GM12878 (cell line): ENCODE results near the gene ARHGEF11. TPM values are rescaled to one million over a fixed set of nuclear protein-coding genes. Genes with fewer than 3 reads are reported as not detected.

Source experiments
- ATAC-seq: fragments of 200-7000 bp; cut with Tn5 transposase; 3 replicates; pipeline ENCODE4 v1.9.1; 2020; ENCODE audit warnings: mild to moderate bottlenecking, moderate library complexity
- BruUV-seq: library from RNA; stranded (reverse); fragments of 400-500 nt; replicated peaks from 2 replicates; lab custom pipeline; 2021; lab: Mats Ljungman, UMichigan
- CTCF ChIA-PET: fragments of 300-600 bp; sonication (Branson Sonifier 250); formaldehyde crosslinking; extraction: SDS; loops from one replicate; lab custom pipeline; 2021; ENCODE audit warnings: inconsistent platforms; lab: Yijun Ruan, JAX
- POLR2A ChIA-PET: fragments of 350-600 bp; formaldehyde crosslinking; extraction: SDS; loops from one replicate; lab custom pipeline; 2021; ENCODE audit warnings: inconsistent platforms; lab: Charles Lee
- RAD21 ChIA-PET: fragments of 300-600 bp; sonication (Branson Sonifier 250); formaldehyde crosslinking; loops from one replicate; lab custom pipeline; 2023; ENCODE audit warnings: antibody characterized with exemption; ENCODE audit not compliant: unreplicated experiment; lab: Charles Lee
- SMC1A ChIA-PET: fragments of 300-600 bp; sonication (Branson Sonifier 250); formaldehyde crosslinking; loops from one replicate; lab custom pipeline; 2023; ENCODE audit not compliant: unreplicated experiment, uncharacterized antibody; lab: Charles Lee
- DNase-seq: peaks from one replicate; pipeline ENCODE4 v3.0.0-alpha.2; 2011; ENCODE audit warnings: low read depth, low spot score
- FAIRE-seq: peaks from 3 replicates; lab custom pipeline; 2011; peaks lifted over from hg19 to GRCh38; lab: Jason Lieb, UNC
- H2AFZ ChIP-seq: 2 replicates; pipeline ENCODE4 v1.6.0; 2011; ENCODE audit warnings: low read depth, low read length, control low read depth; ENCODE audit not compliant: control insufficient read depth
- H3K27ac ChIP-seq: 2 replicates; pipeline ENCODE4 v1.5.1; 2011; ENCODE audit warnings: control low read depth; ENCODE audit not compliant: control insufficient read depth, insufficient read depth
- H3K27me3 ChIP-seq, 2 experiments: replicated peaks in 1 of 2; 2 replicates each; pipeline versions ENCODE4 v1.6.0 to v1.6.1; 2011; ENCODE audit warnings: low read length in 1 of 2; ENCODE audit not compliant: control insufficient read depth in 2 of 2, insufficient read depth in 2 of 2
- H3K36me3 ChIP-seq, 2 experiments: 2 replicates each; pipeline ENCODE4 v1.5.1; 2011; ENCODE audit warnings: low read length in 1 of 2; ENCODE audit not compliant: control insufficient read depth in 2 of 2, insufficient read depth in 2 of 2
- H3K4me1 ChIP-seq: 2 replicates; pipeline ENCODE4 v1.6.1; 2011; ENCODE audit warnings: mild to moderate bottlenecking, low read length, moderate library complexity, mixed read lengths; ENCODE audit not compliant: control insufficient read depth, insufficient read depth
- H3K4me2 ChIP-seq: 2 replicates; pipeline ENCODE4 v1.6.0; 2011; ENCODE audit warnings: control low read depth; ENCODE audit not compliant: control insufficient read depth, insufficient read depth
- H3K4me3 ChIP-seq: fragments of 200-600 bp; sonication (generic); 2 replicates; pipeline ENCODE4 v1.5.1; 2016
- H3K79me2 ChIP-seq: 2 replicates; pipeline ENCODE4 v1.6.0; 2011; ENCODE audit warnings: low read length; ENCODE audit not compliant: control insufficient read depth, insufficient read depth
- H3K9ac ChIP-seq: 2 replicates; pipeline ENCODE4 v1.8.0; 2011; ENCODE audit warnings: low read length, control low read depth, mixed read lengths; ENCODE audit not compliant: control insufficient read depth, insufficient read depth
- H3K9me3 ChIP-seq: replicated peaks from 3 replicates; pipeline ENCODE4 v1.5.1; 2011; ENCODE audit warnings: mild to moderate bottlenecking, low read length; ENCODE audit not compliant: control insufficient read depth, insufficient read depth
- H4K20me1 ChIP-seq: 2 replicates; pipeline ENCODE4 v1.6.0; 2011; ENCODE audit not compliant: control insufficient read depth, insufficient read depth
- ATF7 ChIP-seq: fragments of 450-650 bp; IDR thresholded peaks from 2 replicates; pipeline ENCODE4 v1.6.1; 2016; ENCODE audit warnings: low read depth, mild to moderate bottlenecking
- BCL11A ChIP-seq: IDR thresholded peaks from 2 replicates; pipeline ENCODE4 v1.6.1; 2011; ENCODE audit warnings: low read depth, low read length
- CTCF ChIP-seq, 3 experiments: IDR thresholded peaks in 2 of 3; conservative IDR thresholded peaks in 1 of 3; 2 replicates each; pipeline ENCODE4 v1.5.1; 2011; ENCODE audit warnings: low read depth in 3 of 3, low read length in 3 of 3, mild to moderate bottlenecking in 3 of 3, control low read depth in 2 of 3, moderate library complexity in 2 of 3, inconsistent platforms in 1 of 3, mixed read lengths in 1 of 3; ENCODE audit not compliant: control insufficient read depth in 2 of 3, insufficient read depth in 1 of 3; ENCODE audit errors: extremely low read depth in 1 of 3
- ELK1 ChIP-seq: IDR thresholded peaks from 2 replicates; pipeline ENCODE4 v1.6.1; 2012; ENCODE audit warnings: low read depth, low read length, improper control_type of control experiment
- FOXK2 ChIP-seq: fragments of 450-650 bp; IDR thresholded peaks from 2 replicates; pipeline ENCODE4 v1.6.1; 2017; ENCODE audit warnings: mild to moderate bottlenecking, moderate library complexity
- HDAC6 ChIP-seq: fragments of 200-600 bp; sonication (generic); IDR thresholded peaks from one replicate; pipeline ENCODE4 v1.8.0; 2017; ENCODE audit warnings: antibody characterized with exemption; ENCODE audit not compliant: unreplicated experiment
- KAT2A ChIP-seq: conservative IDR thresholded peaks from 2 replicates; pipeline ENCODE4 v1.6.1; 2011; ENCODE audit warnings: low read depth, low read length; ENCODE audit not compliant: control insufficient read depth
- MEF2B ChIP-seq: fragments of 450-650 bp; IDR thresholded peaks from 2 replicates; pipeline ENCODE4 v1.6.1; 2018; ENCODE audit warnings: mild to moderate bottlenecking, moderate library complexity; ENCODE audit not compliant: partially characterized antibody, poor library complexity, severe bottlenecking
- MTA3 ChIP-seq: IDR thresholded peaks from 2 replicates; pipeline ENCODE4 v1.6.1; 2012; ENCODE audit warnings: low read length, inconsistent platforms, borderline replicate concordance
- RELB ChIP-seq: fragments of 450-650 bp; IDR thresholded peaks from 2 replicates; pipeline ENCODE4 v1.6.1; 2017; ENCODE audit warnings: low read depth, mild to moderate bottlenecking, moderate library complexity
- SMAD1 ChIP-seq: fragments of 450-650 bp; IDR thresholded peaks from 2 replicates; pipeline ENCODE4 v1.6.1; 2018; ENCODE audit warnings: mild to moderate bottlenecking, low read depth; ENCODE audit not compliant: partially characterized antibody
- TCF12 ChIP-seq: IDR thresholded peaks from 2 replicates; pipeline ENCODE4 v1.6.1; 2011; ENCODE audit warnings: low read depth, mild to moderate bottlenecking, low read length
- YY1 ChIP-seq: IDR thresholded peaks from 2 replicates; pipeline ENCODE4 v1.6.1; 2011; ENCODE audit warnings: low read depth, mild to moderate bottlenecking, low read length
- WGBS: methylation state at CpG from one replicate; pipeline ENCODE4 v1.1.6; 2016; ENCODE audit warnings: low lambda C conversion rate; ENCODE audit not compliant: insufficient replicate concordance, insufficient coverage; ENCODE audit errors: missing lambda C conversion rate; 5-methylcytosine and 5-hydroxymethylcytosine counted together
- in situ Hi-C: fragments of 300-500 bp; cut with MboI; formaldehyde crosslinking; loops from 9 replicates; pipeline ENCODE4 v1.14.3; 2018; ENCODE audit warnings: mixed read lengths
- intact Hi-C: fragments of 100-400 bp; cut with micrococcal nuclease; formaldehyde crosslinking; loops from one replicate; pipeline ENCODE4 v1.14.2; 2022; ENCODE audit not compliant: unreplicated experiment
- polyA plus RNA-seq, 11 experiments: library from polyadenylated mRNA; depleted of rRNA in 4 of 11; unstranded in 6 of 11; stranded (reverse) in 5 of 11; fragments of >200 nt; fragmentation: Nextera tagmentation in 4 of 11; fragmentation: Illumina TruSeq in 1 of 11; extraction: Ambion mirVana in 4 of 11; extraction: Trizol in 1 of 11; gene quantifications; 1 replicate in 1 of 11; 2 replicates in 10 of 11; pipeline versions ENCODE4 v1.2.1 to v1.2.3, GENCODE V29; 2011 to 2016; ENCODE audit warnings: inconsistent platforms in 2 of 11, missing spikeins in 2 of 11, low read depth in 1 of 11
- total RNA-seq, 4 experiments: library from RNA; depleted of rRNA in 3 of 4; stranded (reverse); fragments of >200 nt in 3 of 4; fragmentation: Illumina TruSeq in 1 of 4; extraction: Trizol in 1 of 4; gene quantifications; 2 replicates each; pipeline versions ENCODE4 v1.2.1 to v1.2.3, GENCODE V29; 2013 to 2021
- TF ChIP-seq, protein P1 (sequence below): fragments of 450-650 bp; IDR thresholded peaks from 2 replicates; pipeline ENCODE4 v1.6.1; 2016; ENCODE audit warnings: mild to moderate bottlenecking

Gene ARHGEF11
- total and polyA plus RNA-seq, 10 of the 15 experiments (the other 5 are each of a cell fraction or from before 2014, with no cell fraction given), result 0.05 to 12.7 (median 1.8) TPM

- Histone ChIP-seq H3K4me3 (no peak overlapping the region), H3K79me2 (no peaks in the 10 kb centered on the region; the same call in 1 of the 2 replicates), H3K27ac (no peak overlapping the region), H4K20me1 (no peaks in the 10 kb centered on the region; the same call in 1 of the 2 replicates), H3K4me1 (no peaks in the 10 kb centered on the region), H3K9me3 (no peaks in the 10 kb centered on the region), H3K36me3 (no peaks in the 10 kb centered on the region), H2AFZ (no peak overlapping the region), H3K9ac (no peak overlapping the region), H3K27me3 (no peaks in the 10 kb centered on the region), H3K4me2 (no peak overlapping the region)
- FAIRE-seq, result no peak
- ChIA-PET CTCF (interaction anchor here (1.9 kb wide), 1 partner anchor 66 kb away, joined by 7 read pairs; no protein-coding TSS in a partner anchor), RAD21 (interaction anchor here (1.3 kb wide), 1 partner anchor 27 kb away, joined by 3 read pairs; no protein-coding TSS in a partner anchor), SMC1A (interaction anchor here (0.7 to 1.2 kb wide), 3 partner anchors 15 to 36 kb away, joined by 3 to 6 read pairs (median 4); no protein-coding TSS in a partner anchor), POLR2A (no interaction called here)
- WGBS, result 31% methylated on average over 1 of the region's 1 CpG
- DNase-seq, result no peak
- in situ Hi-C loops (no loop called here), intact Hi-C loops (no loop called here)
- no peak for TF ChIP-seq ELK1
- no peak for TF ChIP-seq ATF7
- TF ChIP-seq SMAD1, result no peak
- TF ChIP-seq KAT2A, result no peak
- TF ChIP-seq CTCF (IDR thresholded peaks at IDR 0.05 in 2 of 3, conservative IDR thresholded peaks at IDR 0.05 in 1 of 3; ENCODE audit: control insufficient read depth in 2 of 3, extremely low read depth in 1 of 3, insufficient read depth in 1 of 3, low read depth in 3 of 3, low read length in 3 of 3), result no peak
- TF ChIP-seq, protein P1, sequence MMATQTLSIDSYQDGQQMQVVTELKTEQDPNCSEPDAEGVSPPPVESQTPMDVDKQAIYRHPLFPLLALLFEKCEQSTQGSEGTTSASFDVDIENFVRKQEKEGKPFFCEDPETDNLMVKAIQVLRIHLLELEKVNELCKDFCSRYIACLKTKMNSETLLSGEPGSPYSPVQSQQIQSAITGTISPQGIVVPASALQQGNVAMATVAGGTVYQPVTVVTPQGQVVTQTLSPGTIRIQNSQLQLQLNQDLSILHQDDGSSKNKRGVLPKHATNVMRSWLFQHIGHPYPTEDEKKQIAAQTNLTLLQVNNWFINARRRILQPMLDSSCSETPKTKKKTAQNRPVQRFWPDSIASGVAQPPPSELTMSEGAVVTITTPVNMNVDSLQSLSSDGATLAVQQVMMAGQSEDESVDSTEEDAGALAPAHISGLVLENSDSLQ, result no peak
- TF ChIP-seq BCL11A, result no peak
- no peak for TF ChIP-seq TCF12
- no peak for TF ChIP-seq MTA3
- TF ChIP-seq MEF2B, result no peak
- no peak for TF ChIP-seq FOXK2
- no peak for TF ChIP-seq HDAC6
- no peak for TF ChIP-seq YY1
- no peak for TF ChIP-seq RELB
- no peak for ATAC-seq
- BruUV-seq, result no TSS peak
These were observed 37.0 kb downstream of the ARHGEF11 start for GRCh38 chr1:157008502-157008901.
